Neural progenitor cell (in vitro differentiated cells): ENCODE results near the gene ZBTB7B. TPM values are rescaled to one million over a fixed set of nuclear protein-coding genes. Genes with fewer than 3 reads are reported as not detected.

Experiments
- DNase-seq: peaks from one replicate; pipeline ENCODE4 v3.0.0-alpha.2; 2016; ENCODE audit warnings: low spot score
- H2AFZ ChIP-seq: fragments of 200-600 bp; sonication (generic); replicated peaks from 2 replicates; pipeline ENCODE4 v1.6.1; 2016; ENCODE audit warnings: antibody characterized with exemption
- H3F3A ChIP-seq: fragments of 200-600 bp; sonication (generic); 2 replicates; pipeline ENCODE4 v1.6.1; 2016; ENCODE audit warnings: antibody characterized with exemption, low read depth
- H3K27ac ChIP-seq: fragments of 200-600 bp; sonication (generic); 2 replicates; pipeline ENCODE4 v1.5.1; 2016; ENCODE audit warnings: mild to moderate bottlenecking
- H3K27me3 ChIP-seq: fragments of 200-600 bp; sonication (generic); 2 replicates; pipeline ENCODE4 v1.6.1; 2016; ENCODE audit warnings: mild to moderate bottlenecking, moderate library complexity
- H3K36me3 ChIP-seq: fragments of 200-600 bp; sonication (generic); 2 replicates; pipeline ENCODE4 v1.5.1; 2016
- H3K4me1 ChIP-seq: fragments of 200-600 bp; sonication (generic); 2 replicates; pipeline ENCODE4 v1.6.1; 2016; ENCODE audit warnings: mixed run types
- H3K4me2 ChIP-seq: fragments of 200-600 bp; sonication (generic); 2 replicates; pipeline ENCODE4 v1.6.1; 2016
- H3K4me3 ChIP-seq: fragments of 200-600 bp; sonication (generic); 2 replicates; pipeline ENCODE4 v1.5.1; 2016
- H3K79me2 ChIP-seq: fragments of 200-600 bp; sonication (generic); 2 replicates; pipeline ENCODE4 v1.6.1; 2016; ENCODE audit warnings: low read depth
- H3K9ac ChIP-seq: fragments of 200-600 bp; sonication (generic); 2 replicates; pipeline ENCODE4 v1.6.1; 2016
- H3K9me3 ChIP-seq: fragments of 200-600 bp; sonication (generic); 2 replicates; pipeline ENCODE4 v1.5.1; 2016; ENCODE audit warnings: low read depth
- H4K20me1 ChIP-seq: fragments of 200-600 bp; sonication (generic); 2 replicates; pipeline ENCODE4 v1.6.1; 2016; ENCODE audit warnings: low read depth
- H3K27ac Mint-ChIP-seq: 3 replicates; pipeline ENCODE4 v1.8.0; 2021; ENCODE audit warnings: mixed read lengths
- H3K27me3 Mint-ChIP-seq: 2 replicates; pipeline ENCODE4 v1.8.0; 2022; ENCODE audit warnings: low read depth, mild to moderate bottlenecking, inconsistent platforms, moderate library complexity, mixed read lengths; ENCODE audit not compliant: insufficient read depth
- H3K36me3 Mint-ChIP-seq: 3 replicates; pipeline ENCODE4 v1.8.0; 2021; ENCODE audit warnings: mixed read lengths
- H3K4me1 Mint-ChIP-seq: 3 replicates; pipeline ENCODE4 v1.8.0; 2021; ENCODE audit warnings: mixed read lengths
- H3K4me3 Mint-ChIP-seq: 3 replicates; pipeline ENCODE4 v1.8.0; 2021; ENCODE audit warnings: mild to moderate bottlenecking, moderate library complexity, mixed read lengths
- H3K9me3 Mint-ChIP-seq: 3 replicates; pipeline ENCODE4 v1.8.0; 2020; ENCODE audit warnings: mixed read lengths
- CTCF ChIP-seq: fragments of 200-600 bp; sonication (generic); IDR thresholded peaks from 2 replicates; pipeline ENCODE4 v1.5.1; 2017; ENCODE audit warnings: antibody characterized with exemption, mild to moderate bottlenecking
- EZH2 ChIP-seq: fragments of 200-600 bp; sonication (generic); IDR thresholded peaks from 2 replicates; pipeline ENCODE4 v1.6.1; 2017; ENCODE audit warnings: antibody characterized with exemption, mild to moderate bottlenecking, moderate library complexity
- EZH2phosphoT487 ChIP-seq: fragments of 200-600 bp; sonication (generic); IDR thresholded peaks from 2 replicates; pipeline ENCODE4 v1.6.1; 2017; ENCODE audit warnings: antibody characterized with exemption
- total RNA-seq: library from RNA; depleted of rRNA; stranded (reverse); fragments of >200 nt; gene quantifications from 2 replicates; pipeline ENCODE4 v1.2.3, GENCODE V29; 2015; ENCODE audit warnings: low replicate concordance

ZBTB7B gene
- total RNA-seq, 1 donor from 2014 or later = 4.7 TPM

GRCh38 chr1:154970631-154971340 lies 31.8 kb upstream of the ZBTB7B start, which contains the start of gene SHC1:
Gene SHC1 (minus strand): TSS chr1:154970747. CDS start chr1:154970526, 221 bp downstream.
- H3K9ac ChIP-seq = peak within 1 kb of the TSS; percentile 51
- peak within 1 kb of the TSS; percentile 43 for H3K27ac ChIP-seq
- peaks cover 40% of the 10 kb centered on the region for H3K4me1 Mint-ChIP-seq
- H3K9me3 Mint-ChIP-seq = no peaks in the 10 kb centered on the region
- peaks cover 54% of the 10 kb centered on the region for H3K79me2 ChIP-seq
- H2AFZ ChIP-seq = no peak within 1 kb of the TSS
- DNase-seq = peak; percentile 96
- H3K36me3 Mint-ChIP-seq = peaks cover 7% of the 10 kb centered on the region
- peaks cover 44% of the 10 kb centered on the region for H3F3A ChIP-seq
- peak within 1 kb of the TSS; percentile 83 for H3K4me3 Mint-ChIP-seq
- H3K27me3 ChIP-seq = no peaks in the 10 kb centered on the region
- H3K27ac Mint-ChIP-seq = peak within 1 kb of the TSS; percentile 96
- H3K4me2 ChIP-seq = peak within 1 kb of the TSS; percentile 91
- TF ChIP-seq EZH2 = no peak
- no peak for TF ChIP-seq EZH2phosphoT487
- no peak for TF ChIP-seq CTCF
- H3K9me3 ChIP-seq = no peaks in the 10 kb centered on the region
- peaks cover 35% of the 10 kb centered on the region for H3K4me1 ChIP-seq
- peaks cover 14% of the 10 kb centered on the region for H4K20me1 ChIP-seq
- peak within 1 kb of the TSS; percentile 51 for H3K4me3 ChIP-seq
- H3K36me3 ChIP-seq = no peaks in the 10 kb centered on the region
- H3K27me3 Mint-ChIP-seq = peaks cover 3% of the 10 kb centered on the region

GRCh38 chr1:154971341-154971998 lies 31.1 kb upstream of the ZBTB7B start:
- Mint-ChIP-seq H3K27ac (peak overlapping the region; percentile 96), H3K4me1 (peaks cover 40% of the 10 kb centered on the region), H3K36me3 (peaks cover 6% of the 10 kb centered on the region), H3K4me3 (peak overlapping the region; percentile 83), H3K9me3 (no peaks in the 10 kb centered on the region), H3K27me3 (peaks cover 3% of the 10 kb centered on the region)
- Histone ChIP-seq H3K36me3 (no peaks in the 10 kb centered on the region), H3K9ac (no peak overlapping the region), H3K4me2 (peak overlapping the region; percentile 91), H3K27me3 (no peaks in the 10 kb centered on the region), H3K4me3 (peak overlapping the region; percentile 51), H3F3A (peaks cover 44% of the 10 kb centered on the region), H3K27ac (peak overlapping the region; percentile 43), H3K9me3 (no peaks in the 10 kb centered on the region), H2AFZ (no peak overlapping the region), H4K20me1 (peaks cover 21% of the 10 kb centered on the region), H3K79me2 (peaks cover 61% of the 10 kb centered on the region), H3K4me1 (peaks cover 42% of the 10 kb centered on the region)
- TF ChIP-seq CTCF = no peak
- TF ChIP-seq EZH2phosphoT487 = no peak
- no peak for TF ChIP-seq EZH2
- DNase-seq = no peak

- peak overlapping the region; percentile 70 for H3K4me2 ChIP-seq
- Mint-ChIP-seq H3K9me3 (no peaks in the 10 kb centered on the region), H3K36me3 (peaks cover 6% of the 10 kb centered on the region), H3K27ac (peak overlapping the region; percentile 92), H3K27me3 (peaks cover 3% of the 10 kb centered on the region), H3K4me1 (peaks cover 40% of the 10 kb centered on the region), H3K4me3 (no peak overlapping the region)
- no peak overlapping the region for H3K9ac ChIP-seq
- peaks cover 44% of the 10 kb centered on the region for H3F3A ChIP-seq
- no peaks in the 10 kb centered on the region for H3K9me3 ChIP-seq
- H3K36me3 ChIP-seq = no peaks in the 10 kb centered on the region
- H3K27ac ChIP-seq = peak overlapping the region; percentile 88
- peaks cover 28% of the 10 kb centered on the region for H4K20me1 ChIP-seq
- H3K79me2 ChIP-seq = peaks cover 66% of the 10 kb centered on the region
- no peaks in the 10 kb centered on the region for H3K27me3 ChIP-seq
- no peak for DNase-seq
- TF ChIP-seq CTCF (no peak), EZH2 (no peak), EZH2phosphoT487 (no peak)
- H3K4me1 ChIP-seq = peaks cover 46% of the 10 kb centered on the region
- peak overlapping the region; percentile 64 for H3K4me3 ChIP-seq
- H2AFZ ChIP-seq = no peak overlapping the region
Measured at GRCh38 chr1:154972213-154972516, 30.4 kb upstream of the ZBTB7B start.
